Smooth muscle cell of bladder (primary cell): ENCODE measurements around the gene NECAB2. TPM values are rescaled to one million over a fixed set of nuclear protein-coding genes. Genes with fewer than 3 reads are reported as not detected.

Source experiments
- total RNA-seq: library from RNA; depleted of rRNA; stranded (reverse); fragments of >200 nt; gene quantifications from 2 replicates; pipeline ENCODE4 v1.2.3, GENCODE V29; 2014

Gene NECAB2
- total RNA-seq: 0.14 and 0.18 TPM in 2 replicates

GRCh38 chr16:83967838-83968305 is at the start of gene NECAB2:
TSS of gene NECAB2 (plus strand) at chr16:83968244. CDS start at chr16:83968649, 405 bp downstream.

GRCh38 chr16:83952940-83953795 is 14.9 kb upstream of the NECAB2 start, which contains the start of gene OSGIN1:
TSS of gene OSGIN1 (plus strand) at chr16:83953240. CDS start at chr16:83957672, 4,432 bp downstream.

GRCh38 chr16:84042308-84042878 is 74.3 kb downstream of the NECAB2 start, which contains the start of gene SLC38A8:
TSS of gene SLC38A8 (minus strand) at chr16:84042795. CDS start at chr16:84042157, 638 bp downstream.

Other genes starting within 250 kb of the NECAB2 start
- 133 and 153 TPM in 2 replicates for gene HSBP1, start 160.3 kb upstream of the NECAB2 start, total RNA-seq
- gene MLYCD, start 69.1 kb upstream of the NECAB2 start, total RNA-seq: 3.3 and 4.6 TPM in 2 replicates
- 1.7 and 2.5 TPM in 2 replicates for gene OSGIN1, start 15.0 kb upstream of the NECAB2 start, total RNA-seq
- not detected in 2 replicates for gene SLC38A8, start 74.6 kb downstream of the NECAB2 start, total RNA-seq
- 114 and 150 TPM in 2 replicates for gene MBTPS1, start 148.7 kb downstream of the NECAB2 start, total RNA-seq
- 16.2 and 20.8 TPM in 2 replicates for gene HSDL1, start 176.9 kb downstream of the NECAB2 start, total RNA-seq
- gene DNAAF1, start 177.1 kb downstream of the NECAB2 start, total RNA-seq: not detected in 2 replicates
- 9.3 and 10.2 TPM in 2 replicates for gene TAF1C, start 218.8 kb downstream of the NECAB2 start, total RNA-seq
- gene ADAD2, start 222.9 kb downstream of the NECAB2 start, total RNA-seq: not detected in 2 replicates